DND-41 (cell line): Measurements from ENCODE around the gene RGS14.

Source experiments
- ATAC-seq: fragments of 200-7000 bp; cut with Tn5 transposase; 3 replicates; pipeline ENCODE4 v1.9.1; 2021; ENCODE audit warnings: low read depth; ENCODE audit not compliant: insufficient read depth
- DNase-seq: peaks from one replicate; pipeline ENCODE4 v3.0.0-alpha.2; 2020
- H2AFZ ChIP-seq: 2 replicates; pipeline ENCODE4 v1.6.0; 2012; ENCODE audit warnings: low read depth, low read length
- H3K27ac ChIP-seq: 2 replicates; pipeline ENCODE4 v1.5.1; 2012; ENCODE audit warnings: low read length, inconsistent platforms
- H3K27me3 ChIP-seq: fragments of 200-600 bp; sonication (generic); 2 replicates; pipeline ENCODE4 v1.6.0; 2012; ENCODE audit warnings: low read length, mild to moderate bottlenecking, inconsistent platforms; ENCODE audit not compliant: insufficient read depth, poor library complexity
- H3K36me3 ChIP-seq: 2 replicates; pipeline ENCODE4 v1.5.1; 2012; ENCODE audit warnings: low read length, inconsistent platforms; ENCODE audit not compliant: insufficient read depth
- H3K4me1 ChIP-seq: 2 replicates; pipeline ENCODE4 v1.5.1; 2012; ENCODE audit warnings: mild to moderate bottlenecking, low read length; ENCODE audit not compliant: insufficient read depth
- H3K4me2 ChIP-seq: 2 replicates; pipeline ENCODE4 v1.6.0; 2012; ENCODE audit warnings: mild to moderate bottlenecking, moderate library complexity, low read length, inconsistent platforms; ENCODE audit not compliant: insufficient read depth
- H3K4me3 ChIP-seq, 2 experiments: fragments of 200-600 bp in 1 of 2; shearing (Covaris generic) in 1 of 2; 2 replicates each; pipeline ENCODE4 v1.5.1; 2012 to 2016; ENCODE audit warnings: inconsistent platforms in 2 of 2, low read length in 2 of 2, mild to moderate bottlenecking in 2 of 2, low read depth in 1 of 2, moderate library complexity in 1 of 2
- H3K79me2 ChIP-seq: 2 replicates; pipeline ENCODE4 v1.6.0; 2012; ENCODE audit warnings: low read length, inconsistent platforms; ENCODE audit not compliant: insufficient read depth
- H3K9ac ChIP-seq: 2 replicates; pipeline ENCODE4 v1.6.0; 2012; ENCODE audit warnings: low read depth, mild to moderate bottlenecking, inconsistent platforms, low read length, moderate library complexity
- H3K9me3 ChIP-seq: 2 replicates; pipeline ENCODE4 v1.5.1; 2012; ENCODE audit warnings: low read length, moderate library complexity, mild to moderate bottlenecking, inconsistent platforms; ENCODE audit not compliant: insufficient read depth, severe bottlenecking
- H4K20me1 ChIP-seq: 2 replicates; pipeline ENCODE4 v1.6.0; 2012; ENCODE audit warnings: low read length; ENCODE audit not compliant: insufficient read depth
- CTCF ChIP-seq: IDR thresholded peaks from 2 replicates; pipeline ENCODE4 v1.5.1; 2012; ENCODE audit warnings: borderline replicate concordance, low read length, moderate library complexity, mild to moderate bottlenecking; ENCODE audit not compliant: poor library complexity, severe bottlenecking; ENCODE audit errors: extremely low read depth
- EZH2 ChIP-seq: IDR thresholded peaks from 3 replicates; pipeline ENCODE4 v1.6.1; 2012; ENCODE audit warnings: borderline replicate concordance, low read depth, mild to moderate bottlenecking, moderate library complexity, low read length, inconsistent platforms; ENCODE audit not compliant: severe bottlenecking

The RGS14 gene

GRCh38 chr5:177357459-177358351, at the start of gene RGS14:
RGS14 (plus strand) TSS chr5:177357924; CDS start chr5:177358025, 101 bp downstream.
- H4K20me1 ChIP-seq: no peaks in the 10 kb centered on the region
- H2AFZ ChIP-seq: peak within 1 kb of the TSS; percentile 69; the same call in 1 of the 2 replicates
- H3K79me2 ChIP-seq: no peaks in the 10 kb centered on the region
- H3K9ac ChIP-seq: peak within 1 kb of the TSS; percentile 58
- no peaks in the 10 kb centered on the region for H3K27me3 ChIP-seq
- peak; percentile 97 for ATAC-seq
- H3K27ac ChIP-seq: peak within 1 kb of the TSS; percentile 65
- peak; percentile 82 for DNase-seq
- H3K4me2 ChIP-seq: peak within 1 kb of the TSS; percentile 93
- H3K4me1 ChIP-seq: peaks cover 27% of the 10 kb centered on the region
- no peaks in the 10 kb centered on the region for H3K9me3 ChIP-seq
- peak within 1 kb of the TSS; percentile 18 to 67; a peak in 3 of 4 replicates for H3K4me3 ChIP-seq
- TF ChIP-seq CTCF (no peak), EZH2 (no peak)
- no peaks in the 10 kb centered on the region for H3K36me3 ChIP-seq

GRCh38 chr5:177308740-177309139, 49.0 kb upstream of the RGS14 start:
- H3K4me2 ChIP-seq: 0 out of 2 replicates have a peak overlapping the region, but pooled peaks have one; percentile 81
- no peak overlapping the region for H3K4me3 ChIP-seq
- H3K36me3 ChIP-seq: peaks cover 65% of the 10 kb centered on the region
- no peak overlapping the region for H2AFZ ChIP-seq
- no peaks in the 10 kb centered on the region for H3K9me3 ChIP-seq
- no peaks in the 10 kb centered on the region for H3K27me3 ChIP-seq
- ATAC-seq: no peak
- no peak overlapping the region for H3K9ac ChIP-seq
- DNase-seq: no peak
- peak overlapping the region; percentile 83 for H3K27ac ChIP-seq
- peaks cover 69% of the 10 kb centered on the region for H3K4me1 ChIP-seq
- peaks cover 54% of the 10 kb centered on the region for H4K20me1 ChIP-seq
- peaks cover 83% of the 10 kb centered on the region for H3K79me2 ChIP-seq
- TF ChIP-seq CTCF (no peak), EZH2 (no peak)

- Histone ChIP-seq H4K20me1 (peaks cover 49% of the 10 kb centered on the region), H3K4me1 (peaks cover 73% of the 10 kb centered on the region), H3K4me2 (peak overlapping the region; percentile 81), H3K9ac (peak overlapping the region; percentile 77), H3K27me3 (no peaks in the 10 kb centered on the region), H3K4me3 (peak overlapping the region in 1 of 2 experiments; percentile 79; a peak in 2 of 4 replicates), H3K79me2 (peaks cover 78% of the 10 kb centered on the region), H3K9me3 (no peaks in the 10 kb centered on the region), H2AFZ (no peak overlapping the region), H3K36me3 (peaks cover 62% of the 10 kb centered on the region), H3K27ac (peak overlapping the region; percentile 83)
- TF ChIP-seq CTCF: peak; percentile 90
- no peak for TF ChIP-seq EZH2
- ATAC-seq (0 out of 3 replicates have a peak, but pooled peaks have one; percentile 13), DNase-seq (peak; percentile 69)
Measured at GRCh38 chr5:177309351-177310191, 48.2 kb upstream of the RGS14 start.
